ENCODE results near the gene TSPEAR. TPM values are rescaled to one million over a fixed set of nuclear protein-coding genes. Genes with fewer than 3 reads are reported as not detected.

The TSPEAR gene
- total RNA-seq, 1 experiment from 2014 or later, result 0.32 TPM

DNA sequence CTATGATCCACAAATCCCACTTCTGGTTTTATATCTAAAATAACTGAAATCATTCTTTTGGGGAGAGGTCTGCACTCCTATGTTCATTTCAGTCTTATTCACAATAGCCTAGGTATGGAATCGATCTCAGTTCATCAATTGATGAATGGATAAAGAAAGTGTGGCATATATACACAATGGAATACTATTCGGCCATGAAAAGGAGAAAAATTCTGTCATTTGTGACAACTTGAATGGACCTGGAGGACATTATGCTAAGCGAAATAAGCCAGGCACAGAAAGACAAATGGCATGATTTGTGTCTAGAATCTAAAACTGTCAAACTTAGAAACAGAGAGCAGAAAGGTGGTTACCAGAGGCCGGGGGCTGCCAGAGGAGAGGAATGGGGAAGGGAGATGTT lies 104.9 kb downstream of the TSPEAR start:
- no peak for TF ChIP-seq CTCF (IDR thresholded peaks at IDR 0.05; ENCODE audit: insufficient read depth in 1 of 2, low read depth in 1 of 2, low read length in 1 of 2, severe bottlenecking in 1 of 2, unreplicated experiment in 1 of 2)
- Histone ChIP-seq H3K36me3 (ENCODE audit: control insufficient read depth, insufficient read depth, low read length) (no peaks in the 10 kb centered on the region), H3K4me3 (ENCODE audit: low read depth, low read length) (no peak overlapping the region), H3K4me1 (no peaks in the 10 kb centered on the region), H3K9me3 (0 out of 2 replicates have a peak, but pooled peaks cover 5% of the 10 kb centered on the region), H3K27me3 (replicated peaks; ENCODE audit: control insufficient read depth, insufficient read depth, low read length) (no peaks in the 10 kb centered on the region)
- H3K27ac Mint-ChIP-seq (ENCODE audit: unreplicated experiment), result no peak overlapping the region
- no peak for DNase-seq
- ChIA-PET POLR2A (no interaction called here), CTCF (no interaction called here)
- H3K9me3 Mint-ChIP-seq (ENCODE audit: unreplicated experiment), result peaks cover 29% of the 10 kb centered on the region
- peaks cover 5% of the 10 kb centered on the region for H3K27me3 Mint-ChIP-seq (ENCODE audit: insufficient read depth, unreplicated experiment)
- no peak overlapping the region for H3K4me3 Mint-ChIP-seq (ENCODE audit: unreplicated experiment)
- H3K4me1 Mint-ChIP-seq (ENCODE audit: low read depth, unreplicated experiment), result no peaks in the 10 kb centered on the region
- no peaks in the 10 kb centered on the region for H3K36me3 Mint-ChIP-seq (ENCODE audit: insufficient read depth, unreplicated experiment)
- intact Hi-C loops (cut with micrococcal nuclease; ENCODE audit: unreplicated experiment), result no loop called here
- no TSS peak for BruUV-seq (replicated peaks)

- Mint-ChIP-seq H3K4me3 (ENCODE audit: unreplicated experiment) (no peak overlapping the region), H3K9me3 (ENCODE audit: unreplicated experiment) (peaks cover 7% of the 10 kb centered on the region), H3K27ac (ENCODE audit: unreplicated experiment) (no peak overlapping the region), H3K27me3 (ENCODE audit: insufficient read depth, unreplicated experiment) (peaks cover 6% of the 10 kb centered on the region), H3K36me3 (ENCODE audit: insufficient read depth, unreplicated experiment) (no peaks in the 10 kb centered on the region), H3K4me1 (ENCODE audit: low read depth, unreplicated experiment) (no peaks in the 10 kb centered on the region)
- no peak overlapping the region for H3K4me3 ChIP-seq (ENCODE audit: low read depth, low read length)
- BruUV-seq (replicated peaks), result no TSS peak
- DNase-seq, result no peak
- no peaks in the 10 kb centered on the region for H3K36me3 ChIP-seq (ENCODE audit: control insufficient read depth, insufficient read depth, low read length)
- POLR2A ChIA-PET, result no interaction called here
- H3K4me1 ChIP-seq, result no peaks in the 10 kb centered on the region
- H3K9me3 ChIP-seq, result no peaks in the 10 kb centered on the region
- intact Hi-C loops (cut with micrococcal nuclease; ENCODE audit: unreplicated experiment), result no loop called here
- no peak for TF ChIP-seq CTCF (IDR thresholded peaks at IDR 0.05; ENCODE audit: insufficient read depth in 1 of 2, low read depth in 1 of 2, low read length in 1 of 2, severe bottlenecking in 1 of 2, unreplicated experiment in 1 of 2)
- no peaks in the 10 kb centered on the region for H3K27me3 ChIP-seq (replicated peaks; ENCODE audit: control insufficient read depth, insufficient read depth, low read length)
- CTCF ChIA-PET, result no interaction called here
Observed at GRCh38 chr21:44603911-44604310, 107.5 kb downstream of the TSPEAR start.

DNA sequence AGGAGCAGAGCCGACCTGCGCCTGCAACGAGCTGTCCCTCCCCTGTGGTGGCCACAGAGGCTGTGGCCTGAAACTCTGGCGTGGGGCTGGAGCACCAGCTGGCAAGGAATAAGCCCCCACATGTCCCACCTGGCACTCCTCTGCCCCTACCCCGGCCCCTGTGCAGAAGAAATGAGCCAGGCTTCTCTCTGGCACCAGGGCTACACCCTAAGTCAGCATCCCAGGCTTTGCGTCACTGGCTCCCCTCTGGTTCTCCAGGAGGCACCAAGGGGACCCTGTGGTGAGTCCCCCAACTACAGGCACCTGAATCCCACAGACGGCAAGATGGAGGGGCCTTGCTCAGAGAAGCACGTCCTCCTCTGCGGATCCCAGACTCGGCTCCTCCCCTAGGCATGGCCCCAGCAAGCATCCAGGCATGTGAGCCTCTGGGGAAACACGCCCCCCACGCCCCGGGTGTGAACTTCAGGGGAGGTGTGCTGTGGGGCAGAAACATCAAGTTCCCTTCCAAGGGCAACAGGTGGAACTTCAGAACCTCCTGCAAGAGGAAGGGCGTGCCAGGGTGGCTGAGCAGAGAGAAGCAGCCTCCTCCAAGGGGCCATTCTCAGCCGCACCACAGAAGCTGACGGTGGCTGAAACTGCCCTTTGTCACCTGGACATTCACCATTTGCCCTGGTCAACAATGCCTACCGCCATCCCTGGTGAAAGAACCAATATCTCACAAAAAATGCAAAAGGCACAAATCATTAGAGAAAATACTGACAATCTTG lies 108.1 kb downstream of the TSPEAR start:
- Histone ChIP-seq H3K9me3 (no peaks in the 10 kb centered on the region), H3K4me3 (ENCODE audit: low read depth, low read length) (no peak overlapping the region), H3K36me3 (ENCODE audit: control insufficient read depth, insufficient read depth, low read length) (no peaks in the 10 kb centered on the region), H3K27me3 (replicated peaks; ENCODE audit: control insufficient read depth, insufficient read depth, low read length) (no peaks in the 10 kb centered on the region), H3K4me1 (no peaks in the 10 kb centered on the region)
- DNase-seq, result no peak
- CTCF ChIA-PET, result no interaction called here
- no peak overlapping the region for H3K4me3 Mint-ChIP-seq (ENCODE audit: unreplicated experiment)
- no peaks in the 10 kb centered on the region for H3K4me1 Mint-ChIP-seq (ENCODE audit: low read depth, unreplicated experiment)
- POLR2A ChIA-PET, result no interaction called here
- intact Hi-C loops (cut with micrococcal nuclease; ENCODE audit: unreplicated experiment), result no loop called here
- peaks cover 6% of the 10 kb centered on the region for H3K27me3 Mint-ChIP-seq (ENCODE audit: insufficient read depth, unreplicated experiment)
- no peak overlapping the region for H3K27ac Mint-ChIP-seq (ENCODE audit: unreplicated experiment)
- no TSS peak for BruUV-seq (replicated peaks)
- H3K9me3 Mint-ChIP-seq (ENCODE audit: unreplicated experiment), result peaks cover 8% of the 10 kb centered on the region
- H3K36me3 Mint-ChIP-seq (ENCODE audit: insufficient read depth, unreplicated experiment), result no peaks in the 10 kb centered on the region
- TF ChIP-seq CTCF (IDR thresholded peaks at IDR 0.05; ENCODE audit: insufficient read depth in 1 of 2, low read depth in 1 of 2, low read length in 1 of 2, severe bottlenecking in 1 of 2, unreplicated experiment in 1 of 2), result no peak

Measured in Caco-2 (cell line).